Measurements from ENCODE around the gene COQ9.

DNA sequence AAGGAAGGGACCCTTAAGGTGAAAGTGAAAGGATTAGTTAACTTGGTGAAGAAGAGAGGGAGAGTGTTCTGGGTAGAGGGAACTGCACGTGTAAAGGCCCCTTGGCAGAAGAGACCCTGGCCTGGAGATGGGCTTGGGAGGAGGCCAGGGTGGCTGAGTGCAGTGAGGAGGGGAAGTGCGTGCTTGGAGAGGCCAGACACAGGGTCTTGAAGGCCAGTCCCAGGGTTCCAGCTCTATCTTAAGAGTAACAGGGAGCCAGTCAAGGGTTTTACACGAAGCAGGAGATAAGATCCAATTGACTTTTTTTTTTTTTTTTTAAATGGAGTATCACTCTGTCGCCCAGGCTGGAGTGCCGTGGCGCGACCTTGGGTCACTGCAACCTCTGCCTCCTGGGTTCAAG, 54.2 kb downstream of the COQ9 start:
- TF ChIP-seq, protein P1, sequence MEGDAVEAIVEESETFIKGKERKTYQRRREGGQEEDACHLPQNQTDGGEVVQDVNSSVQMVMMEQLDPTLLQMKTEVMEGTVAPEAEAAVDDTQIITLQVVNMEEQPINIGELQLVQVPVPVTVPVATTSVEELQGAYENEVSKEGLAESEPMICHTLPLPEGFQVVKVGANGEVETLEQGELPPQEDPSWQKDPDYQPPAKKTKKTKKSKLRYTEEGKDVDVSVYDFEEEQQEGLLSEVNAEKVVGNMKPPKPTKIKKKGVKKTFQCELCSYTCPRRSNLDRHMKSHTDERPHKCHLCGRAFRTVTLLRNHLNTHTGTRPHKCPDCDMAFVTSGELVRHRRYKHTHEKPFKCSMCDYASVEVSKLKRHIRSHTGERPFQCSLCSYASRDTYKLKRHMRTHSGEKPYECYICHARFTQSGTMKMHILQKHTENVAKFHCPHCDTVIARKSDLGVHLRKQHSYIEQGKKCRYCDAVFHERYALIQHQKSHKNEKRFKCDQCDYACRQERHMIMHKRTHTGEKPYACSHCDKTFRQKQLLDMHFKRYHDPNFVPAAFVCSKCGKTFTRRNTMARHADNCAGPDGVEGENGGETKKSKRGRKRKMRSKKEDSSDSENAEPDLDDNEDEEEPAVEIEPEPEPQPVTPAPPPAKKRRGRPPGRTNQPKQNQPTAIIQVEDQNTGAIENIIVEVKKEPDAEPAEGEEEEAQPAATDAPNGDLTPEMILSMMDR (IDR thresholded peaks at IDR 0.05), result no peak
- TF ChIP-seq POLR2AphosphoS5 (IDR thresholded peaks at IDR 0.05; ENCODE audit: insufficient read depth in 1 of 2, low read depth in 1 of 2), result no peak

Data from vagina (tissue), 2 donors.